NCI-H1436 (cell line): ENCODE measurements around the gene ADD1.

Source experiments
- DNase-seq: peaks from one replicate; lab custom pipeline; 2025; lab: John Stamatoyannopoulos, UW

ADD1 gene

GRCh38 chr4:2805712-2806389 lies 37.8 kb upstream of the ADD1 start:
- no peak for DNase-seq

- no peak for DNase-seq
These were observed 37.0 kb upstream of the ADD1 start for GRCh38 chr4:2806390-2807355.

GRCh38 chr4:2807571-2807970 lies 36.1 kb upstream of the ADD1 start:
- DNase-seq: no peak

GRCh38 chr4:2808001-2808400 lies 35.6 kb upstream of the ADD1 start:
- no peak for DNase-seq

GRCh38 chr4:2809610-2810180 lies 33.9 kb upstream of the ADD1 start:
- no peak for DNase-seq

GRCh38 chr4:2810388-2810787 lies 33.3 kb upstream of the ADD1 start:
- no peak for DNase-seq

- no peak for DNase-seq
These were observed 31.6 kb upstream of the ADD1 start for GRCh38 chr4:2811830-2812611.

GRCh38 chr4:2812612-2813354 lies 30.9 kb upstream of the ADD1 start:
- DNase-seq: no peak

- DNase-seq: no peak
These were observed 29.9 kb upstream of the ADD1 start for GRCh38 chr4:2813446-2814405.

- DNase-seq: no peak
These were observed 28.9 kb upstream of the ADD1 start for GRCh38 chr4:2814627-2815270.

- DNase-seq: no peak
These were observed 27.2 kb upstream of the ADD1 start for GRCh38 chr4:2816401-2816954.

- DNase-seq: no peak
These were observed 26.5 kb upstream of the ADD1 start for GRCh38 chr4:2817137-2817536.

- no peak for DNase-seq
These were observed 25.8 kb upstream of the ADD1 start for GRCh38 chr4:2817701-2818350.

- no peak for DNase-seq
These were observed 25.2 kb upstream of the ADD1 start for GRCh38 chr4:2818351-2818939.

GRCh38 chr4:2819244-2820215 lies 24.1 kb upstream of the ADD1 start:
- DNase-seq: no peak

- no peak for DNase-seq
These were observed 23.2 kb upstream of the ADD1 start for GRCh38 chr4:2820216-2820982.
